Uterus (tissue), 4 donors: Measurements from ENCODE around the gene KCNJ16. TPM values are rescaled to one million over a fixed set of nuclear protein-coding genes. Genes with fewer than 3 reads are reported as not detected.

ENCODE experiments used
- DNase-seq, 2 donors: peaks; one replicate each; pipeline ENCODE4 v3.0.0-alpha.2; 2019 to 2020
- H3K27ac ChIP-seq, 2 donors: fragments of 200-600 bp; sonication (generic); 1 replicate in 1 of 2; 2 replicates in 1 of 2; pipeline ENCODE4 v1.5.1; 2016 to 2018
- H3K27me3 ChIP-seq, 2 donors: fragments of 200-600 bp; sonication (generic); one replicate each; pipeline ENCODE4 v1.5.1; 2018 to 2019; ENCODE audit warnings: control low read depth in 1 of 2
- H3K36me3 ChIP-seq, 2 donors: fragments of 200-600 bp; sonication (generic); one replicate each; pipeline ENCODE4 v1.5.1; 2019; ENCODE audit warnings: control low read depth in 1 of 2
- H3K4me1 ChIP-seq, 2 donors: fragments of 200-600 bp; sonication (generic); one replicate each; pipeline ENCODE4 v1.5.1; 2018 to 2019; ENCODE audit warnings: control low read depth in 1 of 2
- H3K4me3 ChIP-seq, 2 donors: fragments of 200-600 bp; sonication (generic); 1 replicate in 1 of 2; 2 replicates in 1 of 2; pipeline ENCODE4 v1.5.1; 2018 to 2019; ENCODE audit warnings: mild to moderate bottlenecking in 1 of 2
- H3K9me3 ChIP-seq, 2 donors: fragments of 200-600 bp; sonication (generic); one replicate each; pipeline ENCODE4 v1.5.1; 2019; ENCODE audit warnings: control low read depth in 1 of 2
- CTCF ChIP-seq, 4 experiments: fragments of 200-600 bp in 2 of 4; fragments of 450-650 bp in 2 of 4; sonication (generic) in 2 of 4; IDR thresholded peaks; one replicate each; pipeline ENCODE4 v1.5.1; 2016 to 2019; ENCODE audit warnings: antibody characterized with exemption in 4 of 4, mild to moderate bottlenecking in 2 of 4, moderate library complexity in 1 of 4
- POLR2A ChIP-seq, 2 donors: fragments of 450-650 bp; IDR thresholded peaks; one replicate each; pipeline ENCODE4 v1.6.1; 2016; ENCODE audit warnings: antibody characterized with exemption in 2 of 2, mild to moderate bottlenecking in 1 of 2, moderate library complexity in 1 of 2
- intact Hi-C: fragments of 100-400 bp; cut with DNase I; formaldehyde crosslinking; loops from one replicate; pipeline ENCODE4 v1.15.1; 2023; ENCODE audit warnings: low total_unique reads
- total RNA-seq, 4 donors: library from RNA; depleted of rRNA in 3 of 4; stranded (reverse); fragments of >200 nt in 3 of 4; gene quantifications; one replicate each; pipeline versions ENCODE4 v1.1.0 to v1.2.4, GENCODE V29; 2014 to 2023
- donor health status: DM: yes; HTN: yes; CAD: no.

Gene KCNJ16
- total RNA-seq, 4 donors from 2014 or later = 2.4 TPM; not detected in 2

GRCh38 chr17:70053241-70054234, 21.5 kb upstream of the KCNJ16 start:
- Histone ChIP-seq H3K27ac (no peak overlapping the region), H3K4me1 (no peaks in the 10 kb centered on the region), H3K4me3 (peak overlapping the region in 1 of 2 donors; percentile 20), H3K9me3 (no peaks in the 10 kb centered on the region), H3K36me3 (no peaks in the 10 kb centered on the region), H3K27me3 (no peaks in the 10 kb centered on the region)
- no peak for DNase-seq
- TF ChIP-seq CTCF (IDR thresholded peaks at IDR 0.05) (no peak), POLR2A (IDR thresholded peaks at IDR 0.05) (no peak)
- intact Hi-C loops = no loop called here

- intact Hi-C loops = no loop called here
- no peak for TF ChIP-seq CTCF (IDR thresholded peaks at IDR 0.05)
- TF ChIP-seq POLR2A (IDR thresholded peaks at IDR 0.05) = no peak
- DNase-seq = no peak
Measured at GRCh38 chr17:70055000-70055399, 20.0 kb upstream of the KCNJ16 start.

GRCh38 chr17:70059071-70059470, 16.0 kb upstream of the KCNJ16 start:
- H3K4me1 ChIP-seq = no peaks in the 10 kb centered on the region
- H3K27ac ChIP-seq = no peak overlapping the region
- H3K9me3 ChIP-seq = no peaks in the 10 kb centered on the region
- no peaks in the 10 kb centered on the region for H3K27me3 ChIP-seq
- H3K36me3 ChIP-seq = no peaks in the 10 kb centered on the region
- TF ChIP-seq CTCF (IDR thresholded peaks at IDR 0.05) = no peak
- TF ChIP-seq POLR2A (IDR thresholded peaks at IDR 0.05) = no peak
- intact Hi-C loops = no loop called here
- no peak for DNase-seq
- H3K4me3 ChIP-seq = no peak overlapping the region

More at GRCh38 chr17:70055000-70055399, 20.0 kb upstream of the KCNJ16 start:
- H3K4me3 ChIP-seq = no peak overlapping the region
- H3K27me3 ChIP-seq = no peaks in the 10 kb centered on the region
- no peak overlapping the region for H3K27ac ChIP-seq
- no peaks in the 10 kb centered on the region for H3K4me1 ChIP-seq
- H3K9me3 ChIP-seq = no peaks in the 10 kb centered on the region
- no peaks in the 10 kb centered on the region for H3K36me3 ChIP-seq

GRCh38 chr17:70059649-70060048, 15.4 kb upstream of the KCNJ16 start:
- Histone ChIP-seq H3K36me3 (no peaks in the 10 kb centered on the region), H3K4me1 (no peaks in the 10 kb centered on the region), H3K27ac (no peak overlapping the region), H3K27me3 (no peaks in the 10 kb centered on the region), H3K4me3 (no peak overlapping the region), H3K9me3 (no peaks in the 10 kb centered on the region)
- TF ChIP-seq POLR2A (IDR thresholded peaks at IDR 0.05) = no peak
- no peak for TF ChIP-seq CTCF (IDR thresholded peaks at IDR 0.05)
- intact Hi-C loops = no loop called here
- DNase-seq = no peak

GRCh38 chr17:70060415-70060814, 14.6 kb upstream of the KCNJ16 start:
- DNase-seq = no peak
- no peak overlapping the region for H3K27ac ChIP-seq

More at GRCh38 chr17:70060415-70060814, 14.6 kb upstream of the KCNJ16 start:
- no peaks in the 10 kb centered on the region for H3K27me3 ChIP-seq
- no peaks in the 10 kb centered on the region for H3K9me3 ChIP-seq
- H3K4me1 ChIP-seq = no peaks in the 10 kb centered on the region
- no peak for TF ChIP-seq CTCF (IDR thresholded peaks at IDR 0.05)
- no peak for TF ChIP-seq POLR2A (IDR thresholded peaks at IDR 0.05)
- H3K4me3 ChIP-seq = no peak overlapping the region
- no peaks in the 10 kb centered on the region for H3K36me3 ChIP-seq
- intact Hi-C loops = no loop called here
